Right renal cortex interstitium (tissue), 3 donors: ENCODE data around the gene CDK19. TPM values are rescaled to one million over a fixed set of nuclear protein-coding genes. Genes with fewer than 3 reads are reported as not detected.
"Not testable (repeated sequence)": the region's sequence is repeated elsewhere in the genome, so short reads cannot be mapped to it uniquely, and the experiment has no call there.

Experiments used
- DNase-seq, 3 donors: peaks; one replicate each; pipeline ENCODE4 v3.0.0-alpha.2; 2013; ENCODE audit warnings: low read depth in 3 of 3, low spot score in 2 of 3
- polyA plus RNA-seq, 3 donors: library from polyadenylated mRNA; unstranded; fragments of 120-200 nt; gene quantifications; one replicate each; pipeline ENCODE4 v1.2.1, GENCODE V29; 2013; ENCODE audit not compliant: insufficient read length in 3 of 3

Gene CDK19
- 10 to 100 TPM; 38.9 to 44.0 (median 39.6) TPM for polyA plus RNA-seq

DNA sequence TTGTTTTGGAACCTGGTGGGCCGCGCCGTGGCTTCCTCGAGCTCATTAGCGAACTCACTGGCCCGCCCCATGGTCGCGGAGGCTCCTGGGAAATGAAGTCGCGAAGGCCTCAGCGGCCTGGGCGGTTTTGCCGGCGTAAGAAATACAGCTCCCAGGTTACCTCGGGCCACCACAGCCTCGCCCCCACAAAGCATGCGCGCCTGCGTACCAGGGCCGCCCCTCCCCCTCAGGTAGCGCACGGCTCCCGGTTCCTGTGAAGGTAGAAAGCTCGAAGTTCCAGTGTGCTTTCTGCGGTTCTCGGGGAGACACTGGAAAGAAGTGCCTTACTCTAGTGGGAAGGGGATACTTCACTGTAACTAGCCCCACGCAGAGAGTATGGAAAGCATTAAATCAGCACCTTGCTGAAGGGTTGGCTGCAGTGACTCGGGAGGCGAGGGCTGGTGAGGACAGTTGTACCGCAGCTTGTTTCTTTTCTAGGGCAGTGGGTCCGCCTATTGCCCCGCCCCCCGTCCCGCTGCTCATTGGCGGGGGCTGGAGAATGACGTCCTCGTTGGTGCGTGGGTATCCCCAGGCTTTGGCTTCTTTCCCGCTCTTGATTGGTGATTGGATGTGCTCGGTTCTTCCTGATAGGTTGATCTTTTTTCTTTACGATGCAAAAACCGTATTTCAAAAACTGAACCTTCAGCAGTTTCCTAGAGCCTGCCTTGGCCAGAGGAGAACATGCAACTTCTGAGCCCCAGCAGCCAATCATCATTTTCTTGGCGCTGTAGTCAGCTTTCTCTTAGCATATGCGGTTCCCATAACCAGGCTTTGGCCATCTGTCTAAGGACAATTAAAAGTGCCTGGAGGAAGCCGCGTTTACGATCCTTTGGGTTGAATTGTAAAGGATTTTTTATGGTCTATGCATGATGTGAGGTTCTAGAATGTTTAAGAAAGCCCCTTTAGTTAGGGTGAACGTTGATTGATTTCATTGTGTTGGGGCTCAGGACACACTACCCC is at the start of gene CDK19:
TSS of gene CDK19 (minus strand) at position 59 of the 999 bp plus-strand sequence. CDS start 333 bp downstream, outside the sequence.
- DNase-seq: peak; percentile 95 to 97 (median 96)

DNA sequence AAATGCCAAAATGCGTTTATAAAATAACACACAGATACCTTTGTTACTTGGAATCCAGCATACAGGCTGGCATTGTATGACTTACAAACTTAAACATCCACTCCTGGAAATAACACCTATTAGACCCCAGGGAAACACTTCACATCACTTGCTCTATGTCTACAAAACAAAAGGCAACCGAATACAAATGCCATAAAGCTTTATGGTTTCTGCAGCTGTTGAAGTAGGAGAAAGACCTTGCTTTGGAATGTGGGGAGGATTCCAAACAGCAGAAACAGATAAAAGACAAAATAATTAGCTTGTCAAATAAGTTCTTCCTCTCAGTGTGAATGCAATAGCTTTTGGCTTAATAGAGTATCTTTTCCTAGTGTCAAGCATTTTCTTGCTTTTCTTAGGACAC is 49.6 kb upstream of the CDK19 start:
- peak in 1 of 3 donors; percentile 32 for DNase-seq

GRCh38 chr6:110859335-110859792 is 44.1 kb upstream of the CDK19 start:
- DNase-seq: no peak

- DNase-seq: no peak
These were observed 43.4 kb upstream of the CDK19 start for GRCh38 chr6:110858562-110859214.

- DNase-seq: no peak
These were observed 42.7 kb upstream of the CDK19 start for GRCh38 chr6:110858016-110858415.

DNA sequence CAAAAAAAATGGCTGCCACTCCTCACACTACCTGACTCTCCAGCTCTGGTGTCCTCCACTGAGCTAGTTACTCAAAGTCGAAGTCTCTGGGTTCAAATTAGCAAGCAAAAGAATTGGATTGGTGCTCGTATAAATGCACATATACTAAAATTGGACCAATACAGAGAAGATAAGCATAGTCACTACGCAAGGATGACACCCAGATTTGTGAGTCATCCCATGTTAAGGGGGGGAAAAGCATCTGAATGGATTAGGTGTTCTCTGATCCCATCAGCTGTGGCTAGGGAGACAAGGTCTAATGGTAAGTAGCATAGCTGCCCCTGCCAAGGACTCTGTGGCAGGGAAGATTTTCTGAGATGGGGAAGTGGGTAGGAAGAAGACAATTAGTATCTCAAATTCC is 41.0 kb upstream of the CDK19 start:
- DNase-seq: no peak

DNA sequence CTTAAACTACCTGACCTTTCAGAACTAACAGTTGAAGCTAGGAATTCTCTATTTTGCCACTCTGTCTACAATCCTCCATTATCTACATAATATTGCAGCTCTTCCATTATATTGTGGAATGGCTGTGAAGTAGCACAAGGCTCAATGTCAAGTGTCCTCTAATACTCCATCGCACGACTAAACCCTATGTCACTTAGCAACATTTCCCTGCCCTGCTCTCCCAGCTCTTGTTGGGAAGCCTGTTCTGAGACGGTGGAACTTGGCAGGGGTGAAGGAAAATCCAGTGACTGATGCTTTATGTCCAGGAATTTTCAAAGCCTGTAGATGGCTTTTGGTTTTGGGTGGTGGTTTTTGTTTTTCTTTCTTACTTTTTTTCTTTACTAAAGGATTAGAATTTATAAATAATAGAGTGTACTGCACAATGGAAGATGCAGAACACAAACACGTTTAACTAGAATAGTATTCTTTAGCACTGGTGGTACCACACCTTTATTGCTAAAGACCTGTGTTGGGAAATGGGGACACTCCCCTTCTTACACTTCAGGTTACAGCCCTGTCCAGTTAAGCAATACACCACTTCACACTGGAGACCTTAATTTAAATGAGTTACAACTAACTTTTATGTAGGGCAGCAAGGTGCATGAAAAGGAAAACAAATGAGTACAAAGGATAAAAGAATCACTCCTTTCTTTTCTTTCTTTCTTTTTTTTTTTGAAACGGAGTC is 38.6 kb upstream of the CDK19 start:
- DNase-seq: no peak

DNA sequence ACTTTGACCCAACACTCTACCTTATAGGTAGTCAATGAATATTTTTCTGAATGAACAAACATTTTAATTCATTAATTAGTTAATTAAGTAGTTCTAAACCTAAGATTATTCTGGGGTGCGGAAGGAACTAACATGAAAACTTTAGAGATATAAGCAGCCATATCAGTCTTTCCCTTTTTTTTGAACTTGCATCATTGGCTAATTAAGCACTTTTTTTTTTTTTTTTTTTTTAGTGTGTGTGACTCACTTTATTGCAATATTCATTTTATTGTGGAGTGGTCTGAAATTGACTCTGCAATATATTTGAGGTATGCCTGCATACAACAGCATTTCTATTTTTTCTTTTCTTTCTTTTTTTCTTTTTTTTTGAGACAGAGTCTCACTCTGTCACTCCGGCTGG is 37.5 kb upstream of the CDK19 start:
- no peak for DNase-seq

DNA sequence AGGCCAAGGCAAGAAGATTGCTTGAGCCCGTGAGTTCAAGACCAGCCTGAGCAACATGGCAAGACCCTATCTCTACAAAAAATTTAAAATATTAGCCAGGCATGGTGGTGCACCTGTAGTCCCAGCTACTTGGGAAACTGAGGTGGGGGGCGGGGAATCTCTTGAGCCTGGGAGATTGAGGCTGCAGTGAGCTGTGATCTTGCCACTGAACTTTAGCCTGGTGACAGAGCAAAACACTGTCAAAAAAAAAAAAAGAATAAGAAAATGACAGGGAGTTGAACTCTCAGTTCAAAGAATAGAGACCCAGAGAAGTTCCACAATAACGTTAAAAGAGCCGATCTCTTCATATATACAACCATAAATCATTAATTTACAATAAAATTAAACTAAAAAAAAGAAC is 34.5 kb upstream of the CDK19 start:
- DNase-seq: no peak

DNA sequence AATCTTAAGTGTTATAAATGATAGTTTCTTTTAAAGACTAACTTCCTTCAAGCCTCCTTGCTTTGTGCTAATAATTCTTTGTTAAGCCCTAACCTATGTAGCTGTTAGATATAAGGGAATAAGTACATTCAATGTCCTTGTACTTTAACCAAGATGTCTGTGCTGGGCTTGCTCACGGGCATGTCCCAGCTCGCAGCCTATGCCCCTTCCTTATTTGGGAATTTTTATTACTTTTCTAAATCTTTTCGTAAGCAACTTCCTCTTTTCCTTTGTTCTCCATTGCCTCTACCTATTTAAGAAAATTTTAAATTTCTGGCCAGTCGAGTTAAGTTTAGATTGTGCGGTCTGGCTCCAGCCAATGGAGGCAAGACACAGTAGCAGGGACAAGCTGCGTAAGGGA is 26.0 kb upstream of the CDK19 start:
- DNase-seq: no peak

DNA sequence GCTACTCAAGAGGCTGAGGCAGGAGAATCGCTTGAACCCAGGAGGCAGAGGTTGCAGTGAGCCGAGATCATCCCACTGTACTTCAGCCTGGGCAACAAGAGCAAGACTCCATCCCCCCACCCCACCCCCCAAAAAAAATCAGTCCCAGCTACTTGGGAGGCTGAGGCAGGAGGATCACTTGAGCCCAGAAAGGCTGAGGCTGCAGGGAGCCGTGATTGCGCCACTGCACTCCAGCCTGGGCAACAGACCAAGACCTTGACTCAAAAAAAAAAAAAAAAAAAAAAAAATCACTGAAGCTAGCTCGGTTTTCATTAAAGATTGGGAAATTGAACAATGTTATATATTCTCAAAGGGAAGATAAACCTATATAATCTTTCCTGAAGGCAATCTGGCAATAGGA is 20.5 kb upstream of the CDK19 start:
- DNase-seq: not testable (repeated sequence)

GRCh38 chr6:110833831-110834230 is 18.6 kb upstream of the CDK19 start:
- DNase-seq: no peak

- DNase-seq: no peak
These were observed 16.1 kb upstream of the CDK19 start for GRCh38 chr6:110831405-110831804.

- DNase-seq: no peak
These were observed 13.1 kb upstream of the CDK19 start for GRCh38 chr6:110828396-110828795.

DNA sequence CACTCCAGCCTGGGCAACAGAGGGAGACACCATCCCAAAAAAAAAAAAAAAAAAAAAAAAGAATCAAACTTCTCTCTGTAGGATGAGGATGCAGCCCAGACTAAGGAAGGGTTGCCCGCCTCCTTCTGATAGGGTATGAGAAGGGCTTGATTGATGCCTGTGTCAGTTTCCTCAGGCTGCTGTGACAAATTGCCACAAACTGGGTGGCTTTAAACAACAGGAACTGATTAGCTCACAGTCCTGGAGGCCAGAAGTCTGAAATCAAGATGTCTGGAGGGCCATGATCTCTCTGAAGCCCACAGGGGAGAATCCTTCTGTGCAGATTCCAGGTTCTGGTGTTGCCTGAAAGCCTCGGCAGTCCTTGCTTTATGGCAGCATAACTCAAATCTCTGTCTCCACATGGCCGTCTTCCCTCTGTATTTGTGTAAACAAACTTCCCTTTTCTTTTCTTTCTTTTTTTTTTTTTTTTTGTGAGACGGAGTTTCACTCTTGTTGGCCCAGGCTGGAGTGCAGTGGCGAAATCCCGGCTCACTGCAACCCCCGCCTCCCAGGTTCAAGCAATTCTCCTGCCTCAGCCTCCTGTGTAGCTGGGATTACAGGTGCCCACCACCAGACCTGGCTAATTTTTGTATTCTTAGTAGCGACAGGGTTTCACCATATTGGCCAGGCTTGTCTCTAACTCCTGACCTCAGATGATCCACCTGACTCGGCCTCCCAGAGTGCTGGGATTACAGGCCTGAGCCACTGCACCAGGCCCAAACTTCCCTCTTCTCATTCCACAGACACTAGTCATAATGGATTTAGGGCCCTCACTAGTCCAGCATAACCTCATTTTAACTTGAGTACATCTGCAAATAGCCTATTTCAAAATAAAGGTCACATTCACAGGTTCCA is 11.2 kb upstream of the CDK19 start:
- DNase-seq: no peak

- DNase-seq: no peak
These were observed 7.9 kb upstream of the CDK19 start for GRCh38 chr6:110823146-110823545.

DNA sequence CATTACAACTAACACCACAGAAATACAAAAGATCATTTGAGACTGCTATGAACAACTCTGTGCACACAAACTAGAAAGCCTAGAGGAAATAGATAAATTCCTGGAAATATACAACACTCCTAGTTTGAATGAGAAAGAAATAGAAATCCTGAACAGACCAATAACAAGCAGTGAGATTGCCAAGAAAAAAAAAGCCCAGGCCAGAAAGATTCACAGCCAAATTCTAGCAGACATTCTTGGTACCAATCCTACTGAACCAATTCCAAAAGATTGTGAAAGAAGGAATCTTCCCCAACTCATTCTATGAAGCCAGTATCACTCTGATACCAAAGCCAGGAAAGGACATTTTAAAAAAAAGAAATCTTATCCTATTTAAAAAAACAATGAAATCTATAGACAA is 7.0 kb upstream of the CDK19 start:
- DNase-seq: no peak

GRCh38 chr6:110816677-110817076 is 1.4 kb upstream of the CDK19 start:
- DNase-seq: no peak

DNA sequence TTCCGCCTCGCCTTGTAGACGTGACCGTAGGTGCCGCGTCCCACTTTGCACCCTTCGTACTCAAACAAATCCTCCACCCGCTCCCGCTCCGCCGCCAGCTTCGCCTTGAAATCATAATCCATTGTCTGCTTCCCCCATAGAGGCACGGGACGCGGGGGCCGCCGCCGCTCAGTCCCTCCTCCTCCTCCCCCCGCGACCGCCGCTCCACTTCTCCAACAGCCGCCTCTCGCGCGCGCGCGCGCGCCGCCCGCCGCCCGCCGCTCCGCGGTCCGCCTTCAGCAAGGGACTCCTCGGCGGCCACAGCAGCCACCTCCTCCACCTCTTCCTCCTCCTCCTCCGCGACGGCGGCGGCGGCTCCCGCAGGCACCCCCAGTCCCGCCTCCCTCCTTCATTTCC is 256 bp downstream of the CDK19 start:
- peak in 1 of 3 donors; percentile 48 for DNase-seq
